Mesenchymal stem cell (in vitro differentiated cells and primary cell): ENCODE data around the gene RC3H1.

Experiments
- DNase-seq: peaks from one replicate; pipeline ENCODE4 v3.0.0-alpha.2; 2013
- H2AFZ ChIP-seq: one replicate; pipeline ENCODE4 v1.6.1; 2013; ENCODE audit warnings: low read depth, mild to moderate bottlenecking, control low read depth, inconsistent platforms, low read length, moderate library complexity
- H2AK5ac ChIP-seq: 2 replicates; pipeline ENCODE4 v1.6.1; 2013; ENCODE audit warnings: low read length, moderate library complexity, mild to moderate bottlenecking, inconsistent platforms; ENCODE audit not compliant: severe bottlenecking
- H2BK120ac ChIP-seq: one replicate; pipeline ENCODE4 v1.6.1; 2013; ENCODE audit warnings: low read depth, mild to moderate bottlenecking, inconsistent platforms, low read length, moderate library complexity
- H2BK12ac ChIP-seq, 2 experiments: one replicate each; pipeline ENCODE4 v1.6.1; 2013; ENCODE audit warnings: inconsistent platforms in 2 of 2, low read length in 2 of 2, mild to moderate bottlenecking in 2 of 2, moderate library complexity in 2 of 2, control low read depth in 1 of 2
- H2BK15ac ChIP-seq: one replicate; pipeline ENCODE4 v1.6.1; 2013; ENCODE audit warnings: mild to moderate bottlenecking, low read depth, inconsistent platforms; ENCODE audit not compliant: poor library complexity, severe bottlenecking
- H2BK5ac ChIP-seq: 2 replicates; pipeline ENCODE4 v1.6.1; 2013; ENCODE audit warnings: low read depth, mild to moderate bottlenecking, low read length, control low read depth, inconsistent platforms; ENCODE audit not compliant: poor library complexity, severe bottlenecking
- H3K14ac ChIP-seq, 2 experiments: one replicate each; pipeline ENCODE4 v1.6.1; 2013; ENCODE audit warnings: inconsistent platforms in 2 of 2, low read length in 2 of 2, control low read depth in 1 of 2, mild to moderate bottlenecking in 1 of 2, moderate library complexity in 1 of 2
- H3K18ac ChIP-seq, 2 experiments: one replicate each; pipeline ENCODE4 v1.6.1; 2013; ENCODE audit warnings: inconsistent platforms in 2 of 2, low read length in 2 of 2, control low read depth in 1 of 2, low read depth in 1 of 2, mild to moderate bottlenecking in 1 of 2
- H3K23ac ChIP-seq, 2 experiments: one replicate each; pipeline ENCODE4 v1.6.1; 2013; ENCODE audit warnings: inconsistent platforms in 2 of 2, low read length in 2 of 2, mild to moderate bottlenecking in 2 of 2, moderate library complexity in 2 of 2, control low read depth in 1 of 2
- H3K27ac ChIP-seq: 2 replicates; pipeline ENCODE4 v1.5.1; 2013; ENCODE audit warnings: mild to moderate bottlenecking, moderate library complexity, low read length, control low read depth, inconsistent platforms; ENCODE audit not compliant: poor library complexity, severe bottlenecking
- H3K27me3 ChIP-seq, 2 experiments: 2 replicates each; pipeline versions ENCODE4 v1.6.1 to v1.7.0; 2013; ENCODE audit warnings: low read length in 2 of 2, mild to moderate bottlenecking in 2 of 2, moderate library complexity in 2 of 2, control low read depth in 1 of 2, inconsistent platforms in 1 of 2; ENCODE audit not compliant: control insufficient read depth in 1 of 2, insufficient read depth in 1 of 2
- H3K36me3 ChIP-seq, 2 experiments: 2 replicates each; pipeline versions ENCODE4 v1.6.1 to v1.7.0; 2013; ENCODE audit warnings: low read length in 2 of 2, control low read depth in 1 of 2, inconsistent platforms in 1 of 2, low read depth in 1 of 2, mild to moderate bottlenecking in 1 of 2; ENCODE audit not compliant: insufficient read depth in 2 of 2, control insufficient read depth in 1 of 2
- H3K4ac ChIP-seq, 2 experiments: one replicate each; pipeline ENCODE4 v1.6.1; 2013; ENCODE audit warnings: inconsistent platforms in 2 of 2, low read length in 2 of 2, mild to moderate bottlenecking in 2 of 2, moderate library complexity in 2 of 2, control low read depth in 1 of 2, low read depth in 1 of 2
- H3K4me1 ChIP-seq: 2 replicates; pipeline ENCODE4 v1.6.1; 2013; ENCODE audit warnings: low read depth, low read length, control low read depth; ENCODE audit not compliant: control insufficient read depth, insufficient read depth
- H3K4me2 ChIP-seq: 2 replicates; pipeline ENCODE4 v1.6.1; 2013; ENCODE audit warnings: low read length, mild to moderate bottlenecking, inconsistent platforms; ENCODE audit not compliant: poor library complexity, severe bottlenecking
- H3K4me3 ChIP-seq, 2 experiments: 2 replicates each; pipeline versions ENCODE4 v1.5.1 to v1.7.0; 2013; ENCODE audit warnings: low read length in 2 of 2, mild to moderate bottlenecking in 2 of 2, control low read depth in 1 of 2, low read depth in 1 of 2; ENCODE audit not compliant: insufficient read depth in 1 of 2
- H3K79me1 ChIP-seq: replicated peaks from 2 replicates; pipeline ENCODE4 v1.6.1; 2013; ENCODE audit warnings: mild to moderate bottlenecking, control low read depth, low read length, inconsistent platforms; ENCODE audit not compliant: poor library complexity, severe bottlenecking
- H3K9ac ChIP-seq: 2 replicates; pipeline ENCODE4 v1.7.0; 2013; ENCODE audit warnings: mild to moderate bottlenecking, low read length, moderate library complexity
- H3K9me3 ChIP-seq: 2 replicates; pipeline ENCODE4 v1.7.0; 2013; ENCODE audit warnings: mild to moderate bottlenecking, low read length; ENCODE audit not compliant: control insufficient read depth
- H4K8ac ChIP-seq: one replicate; pipeline ENCODE4 v1.6.1; 2013; ENCODE audit warnings: inconsistent platforms, mild to moderate bottlenecking, low read length, moderate library complexity
- H4K91ac ChIP-seq: one replicate; pipeline ENCODE4 v1.6.1; 2013; ENCODE audit warnings: mild to moderate bottlenecking, low read length, inconsistent platforms
- WGBS: methylation state at CpG from one replicate; pipeline ENCODE4 v1.1.7; 2013; ENCODE audit warnings: mixed read lengths; 5-methylcytosine and 5-hydroxymethylcytosine counted together

RC3H1 gene

DNA sequence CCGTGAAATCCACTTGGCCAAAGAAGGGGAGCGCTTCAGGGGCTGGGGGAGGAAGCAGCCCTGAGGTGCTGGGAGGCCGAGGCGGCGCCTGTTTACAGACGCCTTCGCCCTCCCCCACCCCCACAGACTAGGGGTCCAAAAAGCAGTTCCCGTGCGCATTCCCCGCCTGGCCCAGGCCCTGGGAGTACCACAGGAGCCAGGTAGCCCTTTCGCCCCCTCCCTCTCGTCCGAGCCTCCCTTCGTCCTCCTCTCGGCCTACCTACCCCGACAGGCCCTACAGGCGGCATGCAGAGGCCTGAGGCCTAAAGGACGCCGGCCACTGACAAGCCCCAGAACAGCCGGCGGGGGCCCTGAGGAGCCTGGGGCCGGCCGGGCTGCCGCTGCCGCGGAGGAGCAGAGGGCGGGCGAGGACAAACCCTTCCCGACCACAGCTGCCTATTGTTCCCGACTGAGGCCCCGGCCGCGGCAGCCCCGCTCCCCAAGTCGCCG lies 522 bp downstream of the RC3H1 start:
- H3K18ac ChIP-seq = peak overlapping the region; percentile 96 to 98
- H3K27me3 ChIP-seq = no peaks in the 10 kb centered on the region
- peak overlapping the region; percentile 89 for H2AFZ ChIP-seq
- DNase-seq = peak; percentile 72
- H3K79me1 ChIP-seq = no peaks in the 10 kb centered on the region
- peak overlapping the region; percentile 96 for H3K9ac ChIP-seq
- no peaks in the 10 kb centered on the region for H3K9me3 ChIP-seq
- peaks cover 3% of the 10 kb centered on the region for H3K4me1 ChIP-seq
- H3K27ac ChIP-seq = peak overlapping the region; percentile 50
- peak overlapping the region; percentile 45 for H3K4me2 ChIP-seq
- peak overlapping the region in 1 of 2 experiments; percentile 68 for H3K14ac ChIP-seq
- H3K36me3 ChIP-seq = no peaks in the 10 kb centered on the region
- H4K91ac ChIP-seq = peak overlapping the region; percentile 77
- H2BK120ac ChIP-seq = peak overlapping the region; percentile 73
- H2BK12ac ChIP-seq = no peak overlapping the region
- H4K8ac ChIP-seq = peak overlapping the region; percentile 95
- no peak overlapping the region for H2BK5ac ChIP-seq
- WGBS = 0% methylated on average over 27 of the region's 36 CpGs
- no peak overlapping the region for H2AK5ac ChIP-seq
- peak overlapping the region; percentile 93 to 94 for H3K4me3 ChIP-seq
- peak overlapping the region; percentile 95 for H2BK15ac ChIP-seq
- peak overlapping the region; percentile 92 to 97 for H3K4ac ChIP-seq
- peak overlapping the region in 1 of 2 experiments; percentile 87 for H3K23ac ChIP-seq

GRCh38 chr1:174018565-174018964 lies 3.6 kb downstream of the RC3H1 start:
- Histone ChIP-seq H3K14ac (no peak overlapping the region), H3K27ac (no peak overlapping the region), H3K4me3 (peak overlapping the region in 1 of 2 experiments; percentile 50), H4K91ac (no peak overlapping the region), H4K8ac (no peak overlapping the region), H3K9me3 (no peaks in the 10 kb centered on the region), H2AFZ (no peak overlapping the region), H2BK120ac (no peak overlapping the region), H3K4me2 (no peak overlapping the region), H2BK5ac (no peak overlapping the region), H3K23ac (no peak overlapping the region), H3K36me3 (no peaks in the 10 kb centered on the region), H3K18ac (no peak overlapping the region), H3K4ac (no peak overlapping the region), H3K79me1 (no peaks in the 10 kb centered on the region), H2BK12ac (no peak overlapping the region), H2AK5ac (no peak overlapping the region), H3K4me1 (peaks cover 3% of the 10 kb centered on the region), H3K27me3 (no peaks in the 10 kb centered on the region), H2BK15ac (no peak overlapping the region), H3K9ac (no peak overlapping the region)
- WGBS = 100% methylated on average over 2 of the region's 2 CpGs
- no peak for DNase-seq

GRCh38 chr1:174017231-174017970 lies 4.8 kb downstream of the RC3H1 start:
- Histone ChIP-seq H3K36me3 (no peaks in the 10 kb centered on the region), H3K9ac (peak overlapping the region; percentile 34), H2BK15ac (no peak overlapping the region), H3K4me2 (no peak overlapping the region), H2BK12ac (no peak overlapping the region), H4K91ac (no peak overlapping the region), H2BK5ac (no peak overlapping the region), H3K14ac (no peak overlapping the region), H4K8ac (no peak overlapping the region), H3K9me3 (no peaks in the 10 kb centered on the region), H2AK5ac (no peak overlapping the region), H2AFZ (no peak overlapping the region), H3K18ac (no peak overlapping the region), H3K4me3 (peak overlapping the region in 1 of 2 experiments; percentile 29), H2BK120ac (no peak overlapping the region), H3K23ac (no peak overlapping the region), H3K4ac (no peak overlapping the region), H3K79me1 (no peaks in the 10 kb centered on the region), H3K27me3 (no peaks in the 10 kb centered on the region), H3K27ac (no peak overlapping the region), H3K4me1 (peaks cover 3% of the 10 kb centered on the region)
- WGBS = 93% methylated on average over 2 of the region's 2 CpGs
- no peak for DNase-seq

- no peak overlapping the region for H4K91ac ChIP-seq
- no peak overlapping the region for H3K14ac ChIP-seq
Measured at GRCh38 chr1:174013864-174014418, 8.2 kb downstream of the RC3H1 start.

More at GRCh38 chr1:174013864-174014418, 8.2 kb downstream of the RC3H1 start:
- Histone ChIP-seq H3K79me1 (no peaks in the 10 kb centered on the region), H3K4me3 (no peak overlapping the region), H2BK5ac (no peak overlapping the region), H4K8ac (no peak overlapping the region), H3K4ac (no peak overlapping the region), H2AFZ (no peak overlapping the region), H3K23ac (no peak overlapping the region), H3K9ac (no peak overlapping the region), H3K27ac (no peak overlapping the region), H2AK5ac (no peak overlapping the region), H3K9me3 (no peaks in the 10 kb centered on the region), H2BK12ac (no peak overlapping the region), H2BK120ac (no peak overlapping the region), H3K27me3 (no peaks in the 10 kb centered on the region), H2BK15ac (no peak overlapping the region), H3K36me3 (no peaks in the 10 kb centered on the region), H3K18ac (no peak overlapping the region), H3K4me1 (no peaks in the 10 kb centered on the region), H3K4me2 (no peak overlapping the region)
- WGBS = no CpG with 5 or more reads among the region's 3 CpGs
- no peak for DNase-seq
